ENCODE measurements around the gene LAMTOR5.
"Not testable (repeated sequence)": the region's sequence is repeated elsewhere in the genome, so short reads cannot be mapped to it uniquely, and the experiment has no call there.

The LAMTOR5 gene

GRCh38 chr1:110420023-110420662, 12.6 kb upstream of the LAMTOR5 start:
- no peak overlapping the region for H3K4me3 ChIP-seq (ENCODE audit: low read depth, low read length)
- TF ChIP-seq, protein P1, sequence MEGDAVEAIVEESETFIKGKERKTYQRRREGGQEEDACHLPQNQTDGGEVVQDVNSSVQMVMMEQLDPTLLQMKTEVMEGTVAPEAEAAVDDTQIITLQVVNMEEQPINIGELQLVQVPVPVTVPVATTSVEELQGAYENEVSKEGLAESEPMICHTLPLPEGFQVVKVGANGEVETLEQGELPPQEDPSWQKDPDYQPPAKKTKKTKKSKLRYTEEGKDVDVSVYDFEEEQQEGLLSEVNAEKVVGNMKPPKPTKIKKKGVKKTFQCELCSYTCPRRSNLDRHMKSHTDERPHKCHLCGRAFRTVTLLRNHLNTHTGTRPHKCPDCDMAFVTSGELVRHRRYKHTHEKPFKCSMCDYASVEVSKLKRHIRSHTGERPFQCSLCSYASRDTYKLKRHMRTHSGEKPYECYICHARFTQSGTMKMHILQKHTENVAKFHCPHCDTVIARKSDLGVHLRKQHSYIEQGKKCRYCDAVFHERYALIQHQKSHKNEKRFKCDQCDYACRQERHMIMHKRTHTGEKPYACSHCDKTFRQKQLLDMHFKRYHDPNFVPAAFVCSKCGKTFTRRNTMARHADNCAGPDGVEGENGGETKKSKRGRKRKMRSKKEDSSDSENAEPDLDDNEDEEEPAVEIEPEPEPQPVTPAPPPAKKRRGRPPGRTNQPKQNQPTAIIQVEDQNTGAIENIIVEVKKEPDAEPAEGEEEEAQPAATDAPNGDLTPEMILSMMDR (IDR thresholded peaks at IDR 0.05; ENCODE audit: low read depth, low read length): no peak
- in situ Hi-C loops (cut with HindIII; ENCODE audit: low sequenced_read_pairs): no loop called here
- no peak for DNase-seq (ENCODE audit: low read depth, low spot score)

- TF ChIP-seq, protein P1 (IDR thresholded peaks at IDR 0.05; ENCODE audit: low read depth, low read length): no peak
- in situ Hi-C loops (cut with HindIII; ENCODE audit: low sequenced_read_pairs): no loop called here
- no peak for DNase-seq (ENCODE audit: low read depth, low spot score)
- H3K4me3 ChIP-seq (ENCODE audit: low read depth, low read length): no peak overlapping the region
Measured at GRCh38 chr1:110418729-110419128, 11.2 kb upstream of the LAMTOR5 start.

GRCh38 chr1:110413045-110413444, 5.6 kb upstream of the LAMTOR5 start:
- DNase-seq (ENCODE audit: low read depth, low spot score); in situ Hi-C loops (cut with HindIII; ENCODE audit: low sequenced_read_pairs): not testable (repeated sequence)

GRCh38 chr1:110412576-110412975, 5.1 kb upstream of the LAMTOR5 start:
- in situ Hi-C loops (cut with HindIII; ENCODE audit: low sequenced_read_pairs): no loop called here
- H3K4me3 ChIP-seq (ENCODE audit: low read depth, low read length): no peak overlapping the region
- TF ChIP-seq, protein P1 (IDR thresholded peaks at IDR 0.05; ENCODE audit: low read depth, low read length): peak; percentile 70
- DNase-seq (ENCODE audit: low read depth, low spot score): peak; percentile 43

More at GRCh38 chr1:110413045-110413444, 5.6 kb upstream of the LAMTOR5 start:
- not testable (repeated sequence) for H3K4me3 ChIP-seq (ENCODE audit: low read depth, low read length)

DNA sequence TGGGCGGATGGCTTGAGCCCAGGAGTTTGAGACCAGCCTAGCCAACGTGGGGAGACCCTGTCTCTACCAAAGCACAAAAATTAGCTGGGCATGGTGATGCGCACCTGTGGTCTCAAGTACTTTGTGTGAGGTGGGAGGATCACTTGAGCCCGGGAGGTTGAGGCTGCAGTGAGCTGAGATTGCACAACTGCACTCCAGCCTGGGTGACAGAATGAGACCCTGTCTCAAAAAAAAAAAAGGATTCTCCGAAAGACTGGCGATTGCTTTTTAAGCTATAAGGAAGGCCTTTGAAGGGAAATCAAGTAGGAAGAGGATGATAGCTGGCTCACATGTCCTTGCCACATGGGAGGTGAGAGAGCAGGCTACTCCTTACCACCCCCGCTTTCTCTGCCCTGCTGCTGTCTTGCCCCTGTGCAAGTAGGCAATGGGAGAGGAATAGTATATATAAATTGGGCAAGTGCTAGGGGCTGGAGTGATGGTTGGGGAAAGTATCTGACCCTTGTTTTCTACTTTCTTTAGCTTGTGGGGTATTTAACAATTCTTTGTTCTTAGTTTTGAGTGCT, 3.8 kb upstream of the LAMTOR5 start:
- DNase-seq (ENCODE audit: low read depth, low spot score): no peak
- TF ChIP-seq, protein P1 (IDR thresholded peaks at IDR 0.05; ENCODE audit: low read depth, low read length): no peak
- in situ Hi-C loops (cut with HindIII; ENCODE audit: low sequenced_read_pairs): no loop called here
- no peak overlapping the region for H3K4me3 ChIP-seq (ENCODE audit: low read depth, low read length)

DNA sequence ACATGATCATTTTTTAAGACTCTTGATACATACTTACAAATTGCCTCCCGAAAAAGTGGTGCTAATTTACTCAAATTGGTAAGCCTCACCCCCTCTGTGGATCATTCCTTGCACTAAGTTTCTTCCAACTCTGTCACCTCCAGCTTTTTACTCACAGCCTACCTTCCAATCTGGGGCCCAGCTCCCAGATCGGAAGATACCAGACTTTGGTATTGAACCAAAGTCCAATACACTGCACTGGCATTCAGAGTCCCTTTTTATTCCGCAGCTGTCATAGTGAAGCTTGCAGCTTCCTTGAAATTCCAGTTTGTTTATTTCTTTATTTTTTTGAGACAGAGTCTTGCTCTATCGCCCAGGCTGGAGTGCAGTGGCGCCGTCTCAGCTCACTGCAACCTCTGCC, 1.8 kb upstream of the LAMTOR5 start:
- DNase-seq (ENCODE audit: low read depth, low spot score): no peak
- H3K4me3 ChIP-seq (ENCODE audit: low read depth, low read length): no peak overlapping the region
- TF ChIP-seq, protein P1 (IDR thresholded peaks at IDR 0.05; ENCODE audit: low read depth, low read length): no peak
- in situ Hi-C loops (cut with HindIII; ENCODE audit: low sequenced_read_pairs): no loop called here

DNA sequence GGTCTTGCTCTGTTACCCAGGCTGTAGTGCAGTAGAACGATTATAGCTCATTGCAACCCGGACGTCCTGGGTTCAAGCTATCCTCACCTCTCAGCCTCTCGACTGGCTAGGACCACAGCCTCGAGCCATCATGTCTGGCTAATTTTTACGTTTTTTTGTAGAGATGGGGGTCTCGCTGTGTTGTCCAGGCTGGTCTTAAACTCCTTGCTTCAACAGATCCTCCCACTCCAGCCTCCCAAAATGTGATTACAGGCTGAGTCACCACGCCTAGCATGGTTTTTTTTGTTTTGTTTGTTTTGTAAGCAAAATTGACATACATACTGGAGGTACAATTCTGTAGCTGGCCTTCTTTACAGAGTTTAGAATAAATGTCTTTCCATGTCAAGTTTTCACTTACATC, 994 bp upstream of the LAMTOR5 start:
- DNase-seq (ENCODE audit: low read depth, low spot score): no peak
- in situ Hi-C loops (cut with HindIII; ENCODE audit: low sequenced_read_pairs): no loop called here
- H3K4me3 ChIP-seq (ENCODE audit: low read depth, low read length): no peak overlapping the region
- TF ChIP-seq, protein P1 (IDR thresholded peaks at IDR 0.05; ENCODE audit: low read depth, low read length): no peak

GRCh38 chr1:110406407-110406806, 1.1 kb downstream of the LAMTOR5 start:
- in situ Hi-C loops (cut with HindIII; ENCODE audit: low sequenced_read_pairs); DNase-seq (ENCODE audit: low read depth, low spot score): not testable (repeated sequence)
- H3K4me3 ChIP-seq (ENCODE audit: low read depth, low read length): peak overlapping the region; percentile 96

Data from astrocyte of the spinal cord (primary cell).